GM18498 (cell line): ENCODE measurements around the gene TPM2.
A peak's percentile ranks its signal among the peaks of the same experiment; 100 is the strongest.

ENCODE experiments used
- ATAC-seq: cut with Tn5 transposase; IDR thresholded peaks from one replicate; pipeline ENCODE4 v1.9.1; 2021; ENCODE audit warnings: mild to moderate bottlenecking, moderate library complexity; ENCODE audit not compliant: unreplicated experiment

The TPM2 gene

DNA sequence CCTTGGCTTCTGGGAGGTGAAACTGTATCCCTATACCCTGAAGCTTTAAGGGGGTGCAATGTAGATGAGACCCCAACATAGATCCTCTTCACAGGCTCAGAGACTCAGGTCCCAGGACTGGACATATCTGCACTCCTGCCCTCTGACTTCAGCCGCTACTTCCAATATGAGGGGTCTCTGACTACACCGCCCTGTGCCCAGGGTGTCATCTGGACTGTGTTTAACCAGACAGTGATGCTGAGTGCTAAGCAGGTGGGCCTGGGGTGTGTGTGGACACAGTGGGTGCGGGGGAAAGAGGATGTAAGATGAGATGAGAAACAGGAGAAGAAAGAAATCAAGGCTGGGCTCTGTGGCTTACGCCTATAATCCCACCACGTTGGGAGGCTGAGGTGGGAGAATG lies 10.6 kb downstream of the TPM2 start:
- no peak for ATAC-seq

DNA sequence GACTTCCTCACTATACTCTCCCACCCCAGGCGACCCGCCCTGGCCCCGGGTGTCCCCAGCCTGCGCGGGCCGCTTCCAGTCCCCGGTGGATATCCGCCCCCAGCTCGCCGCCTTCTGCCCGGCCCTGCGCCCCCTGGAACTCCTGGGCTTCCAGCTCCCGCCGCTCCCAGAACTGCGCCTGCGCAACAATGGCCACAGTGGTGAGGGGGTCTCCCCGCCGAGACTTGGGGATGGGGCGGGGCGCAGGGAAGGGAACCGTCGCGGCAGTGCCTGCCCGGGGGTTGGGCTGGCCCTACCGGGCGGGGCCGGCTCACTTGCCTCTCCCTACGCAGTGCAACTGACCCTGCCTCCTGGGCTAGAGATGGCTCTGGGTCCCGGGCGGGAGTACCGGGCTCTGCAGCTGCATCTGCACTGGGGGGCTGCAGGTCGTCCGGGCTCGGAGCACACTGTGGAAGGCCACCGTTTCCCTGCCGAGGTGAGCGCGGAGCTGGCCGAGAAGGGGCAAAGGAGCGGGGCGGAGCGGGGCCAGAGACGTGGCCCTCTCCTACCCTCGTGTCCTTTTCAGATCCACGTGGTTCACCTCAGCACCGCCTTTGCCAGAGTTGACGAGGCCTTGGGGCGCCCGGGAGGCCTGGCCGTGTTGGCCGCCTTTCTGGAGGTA lies 13.9 kb downstream of the TPM2 start:
- no peak for ATAC-seq

DNA sequence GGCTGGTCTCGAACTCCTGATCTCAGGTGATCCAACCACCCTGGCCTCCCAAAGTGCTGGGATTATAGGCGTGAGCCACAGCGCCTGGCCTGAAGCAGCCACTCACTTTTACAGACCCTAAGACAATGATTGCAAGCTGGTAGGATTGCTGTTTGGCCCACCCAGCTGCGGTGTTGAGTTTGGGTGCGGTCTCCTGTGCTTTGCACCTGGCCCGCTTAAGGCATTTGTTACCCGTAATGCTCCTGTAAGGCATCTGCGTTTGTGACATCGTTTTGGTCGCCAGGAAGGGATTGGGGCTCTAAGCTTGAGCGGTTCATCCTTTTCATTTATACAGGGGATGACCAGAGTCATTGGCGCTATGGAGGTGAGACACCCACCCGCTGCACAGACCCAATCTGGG lies 14.5 kb downstream of the TPM2 start:
- no peak for ATAC-seq

DNA sequence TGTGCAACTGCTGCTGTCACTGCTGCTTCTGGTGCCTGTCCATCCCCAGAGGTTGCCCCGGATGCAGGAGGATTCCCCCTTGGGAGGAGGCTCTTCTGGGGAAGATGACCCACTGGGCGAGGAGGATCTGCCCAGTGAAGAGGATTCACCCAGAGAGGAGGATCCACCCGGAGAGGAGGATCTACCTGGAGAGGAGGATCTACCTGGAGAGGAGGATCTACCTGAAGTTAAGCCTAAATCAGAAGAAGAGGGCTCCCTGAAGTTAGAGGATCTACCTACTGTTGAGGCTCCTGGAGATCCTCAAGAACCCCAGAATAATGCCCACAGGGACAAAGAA lies 15.7 kb downstream of the TPM2 start:
- no peak for ATAC-seq

DNA sequence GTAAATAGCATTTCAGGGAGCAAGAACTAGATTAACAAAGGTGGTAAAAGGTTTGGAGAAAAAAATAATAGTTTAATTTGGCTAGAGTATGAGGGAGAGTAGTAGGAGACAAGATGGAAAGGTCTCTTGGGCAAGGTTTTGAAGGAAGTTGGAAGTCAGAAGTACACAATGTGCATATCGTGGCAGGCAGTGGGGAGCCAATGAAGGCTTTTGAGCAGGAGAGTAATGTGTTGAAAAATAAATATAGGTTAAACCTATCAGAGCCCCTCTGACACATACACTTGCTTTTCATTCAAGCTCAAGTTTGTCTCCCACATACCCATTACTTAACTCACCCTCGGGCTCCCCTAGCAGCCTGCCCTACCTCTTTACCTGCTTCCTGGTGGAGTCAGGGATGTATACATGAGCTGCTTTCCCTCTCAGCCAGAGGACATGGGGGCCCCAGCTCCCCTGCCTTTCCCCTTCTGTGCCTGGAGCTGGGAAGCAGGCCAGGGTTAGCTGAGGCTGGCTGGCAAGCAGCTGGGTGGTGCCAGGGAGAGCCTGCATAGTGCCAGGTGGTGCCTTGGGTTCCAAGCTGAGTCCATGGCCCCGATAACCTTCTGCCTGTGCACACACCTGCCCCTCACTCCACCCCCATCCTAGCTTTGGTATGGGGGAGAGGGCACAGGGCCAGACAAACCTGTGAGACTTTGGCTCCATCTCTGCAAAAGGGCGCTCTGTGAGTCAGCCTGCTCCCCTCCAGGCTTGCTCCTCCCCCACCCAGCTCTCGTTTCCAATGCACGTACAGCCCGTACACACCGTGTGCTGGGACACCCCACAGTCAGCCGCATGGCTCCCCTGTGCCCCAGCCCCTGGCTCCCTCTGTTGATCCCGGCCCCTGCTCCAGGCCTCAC lies 16.3 kb downstream of the TPM2 start, which contains the start of gene CA9:
Gene CA9 (plus strand): TSS at position 797 of the 893 bp plus-strand sequence. CDS start 32 bp downstream, at position 829.
- no peak for ATAC-seq

DNA sequence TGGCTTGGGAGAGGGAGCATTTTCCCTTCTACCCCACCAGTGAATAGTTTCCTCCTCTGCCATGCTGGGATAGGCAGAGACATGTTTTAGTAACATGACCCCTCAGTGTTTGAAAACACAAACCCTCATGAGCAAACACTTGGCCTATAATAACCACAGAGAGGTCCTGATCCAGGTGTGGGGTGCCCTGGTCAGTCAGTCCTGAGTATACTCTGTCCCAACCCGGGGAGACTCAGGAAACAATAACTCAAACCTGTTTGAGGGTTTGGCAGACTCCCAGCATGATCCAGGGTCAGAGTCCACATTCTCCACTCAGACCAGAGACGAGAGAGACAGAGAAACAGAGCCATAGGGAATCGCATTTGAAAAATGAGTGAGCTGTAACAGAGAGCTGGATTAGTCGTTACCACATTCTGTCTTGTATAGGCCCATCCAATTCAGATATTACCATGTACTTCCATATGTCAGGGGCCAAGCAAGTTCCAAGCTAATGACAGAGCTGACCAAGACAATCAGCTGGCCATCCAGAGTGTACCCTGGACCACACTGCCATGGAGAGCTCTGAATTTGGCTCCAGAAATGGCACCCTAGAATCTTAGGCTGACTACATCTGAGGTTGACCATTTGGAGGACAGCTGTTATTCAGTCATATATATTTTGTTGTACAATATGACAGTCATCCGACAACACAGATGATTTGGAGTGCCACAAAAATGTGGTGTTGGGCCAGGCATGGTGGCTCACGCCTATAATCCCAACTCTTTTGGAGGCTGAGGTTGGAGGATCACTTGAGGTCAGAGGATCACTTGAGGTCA lies 20.2 kb downstream of the TPM2 start:
- no peak for ATAC-seq

DNA sequence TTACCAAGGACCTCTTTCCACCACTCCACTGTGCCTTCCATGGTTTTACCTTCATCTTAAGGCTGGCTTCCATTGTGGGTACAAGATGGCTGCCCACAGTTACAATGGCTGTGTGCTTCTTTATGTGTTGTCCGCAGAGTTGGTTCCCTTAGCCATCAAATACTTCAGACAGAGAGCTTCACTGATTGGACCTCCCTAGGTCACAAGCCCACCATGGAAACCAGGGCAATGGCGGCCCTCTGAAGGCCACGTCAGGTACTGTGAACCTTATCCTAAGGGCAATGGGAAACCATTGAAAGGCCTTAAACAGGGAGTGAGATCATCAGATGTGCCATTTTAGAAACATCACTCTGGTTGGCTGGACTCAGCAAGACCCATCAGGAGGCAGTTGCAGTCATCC lies 21.8 kb downstream of the TPM2 start:
- no peak for ATAC-seq

DNA sequence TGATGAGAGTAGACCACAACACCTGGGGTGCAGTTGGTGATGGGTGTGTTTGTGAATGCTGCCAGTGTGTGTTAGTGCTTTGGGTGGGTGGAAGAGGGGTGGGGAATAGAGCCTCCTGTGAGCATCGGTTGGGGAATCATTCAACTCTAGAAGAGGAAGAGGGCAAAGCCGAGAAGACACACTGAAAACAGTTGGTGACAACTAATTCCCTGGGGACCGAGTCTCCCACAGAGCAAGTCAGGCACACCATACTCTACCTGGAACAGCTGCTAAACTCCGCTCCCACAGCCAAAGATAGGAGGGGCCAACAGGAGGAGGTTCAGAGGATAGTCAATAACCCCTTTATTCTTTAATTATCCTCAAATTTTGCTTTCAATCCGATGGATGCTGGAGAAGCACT lies 23.2 kb downstream of the TPM2 start:
- ATAC-seq = no peak

DNA sequence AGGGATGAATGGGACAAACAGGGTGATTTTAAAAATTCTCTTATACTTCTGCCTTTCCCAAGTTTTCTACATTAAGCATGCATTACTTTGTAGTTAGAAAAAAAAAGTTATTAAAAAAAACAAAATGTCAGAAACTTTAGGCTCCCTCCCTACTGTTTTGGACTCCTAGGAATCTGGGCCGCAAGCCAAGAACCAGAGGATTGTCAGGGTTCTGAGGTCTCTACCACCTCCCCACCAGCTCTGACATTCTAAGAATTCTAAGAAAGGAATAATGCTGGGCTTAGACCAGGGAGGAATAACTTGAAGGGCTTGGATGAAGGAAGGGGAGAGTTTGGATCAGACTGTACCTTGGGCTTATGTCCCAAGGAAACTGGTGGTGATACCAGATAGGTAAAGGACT lies 23.7 kb downstream of the TPM2 start:
- ATAC-seq = no peak

DNA sequence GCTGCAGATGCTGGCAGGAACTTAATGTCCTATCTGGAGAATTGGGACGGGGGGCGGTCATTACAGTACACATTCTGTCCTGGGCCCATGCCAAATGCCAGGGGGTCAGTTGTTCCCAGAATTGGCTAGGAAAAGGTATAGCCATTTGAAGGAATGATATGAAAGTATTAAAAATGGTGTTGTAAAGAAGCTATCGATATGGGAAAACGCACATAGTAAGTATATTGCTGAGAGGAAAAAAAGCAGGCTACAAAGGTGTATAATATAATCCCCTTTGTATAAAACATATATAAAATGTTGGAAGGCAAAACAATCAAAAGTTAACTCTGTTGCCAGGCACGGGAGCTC lies 24.3 kb downstream of the TPM2 start:
- no peak for ATAC-seq

DNA sequence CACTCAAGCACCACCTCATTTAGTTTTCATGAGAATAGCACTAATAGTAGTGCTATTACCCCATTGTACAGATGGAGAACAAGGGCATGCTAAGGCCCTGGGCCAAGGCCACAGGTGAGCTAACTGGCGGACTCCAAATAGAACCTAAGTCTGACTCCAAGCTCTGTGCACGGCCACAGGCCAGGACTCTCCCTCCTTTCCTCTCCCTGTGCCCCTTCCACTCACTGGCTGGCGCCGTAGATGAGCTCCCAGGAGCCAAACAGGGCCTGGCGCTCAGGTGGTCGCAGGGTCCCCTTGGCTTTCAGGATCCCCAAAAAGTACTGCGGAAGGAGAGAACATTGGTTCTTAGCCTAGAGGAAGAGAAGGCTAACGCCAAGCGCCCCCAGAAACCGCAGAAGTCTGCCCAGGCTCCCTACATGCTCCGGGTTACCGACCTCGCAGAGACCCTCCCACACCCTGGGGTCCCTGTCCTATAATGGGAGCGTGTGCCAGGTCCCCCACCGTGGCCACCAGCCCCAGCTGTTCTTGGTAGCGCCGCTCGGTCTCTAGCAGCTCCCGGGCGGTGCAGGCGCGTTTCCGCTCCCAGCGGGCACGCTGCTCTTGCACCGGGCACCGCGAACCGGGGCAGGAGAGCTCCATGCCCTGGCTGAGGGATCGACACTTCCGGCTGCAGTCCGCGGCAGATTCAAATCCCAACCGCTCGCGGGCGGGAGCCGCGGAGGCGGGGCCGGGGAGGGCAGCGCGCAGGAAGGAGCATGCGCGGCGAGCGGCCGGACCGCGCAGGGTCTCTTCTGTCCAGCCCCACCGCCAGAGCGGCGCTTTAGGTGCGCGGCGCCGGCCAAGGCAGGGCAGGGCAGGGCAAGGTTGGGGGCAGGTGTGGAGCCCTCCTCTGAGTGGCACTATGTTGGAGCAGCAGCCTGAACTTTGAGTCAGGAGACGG lies 24.9 kb downstream of the TPM2 start, which contains the start of gene ARHGEF39:
Gene ARHGEF39 (minus strand): TSS at position 665 of the 940 bp plus-strand sequence. CDS start 26 bp downstream, at position 639.
- ATAC-seq = peak; percentile 79

DNA sequence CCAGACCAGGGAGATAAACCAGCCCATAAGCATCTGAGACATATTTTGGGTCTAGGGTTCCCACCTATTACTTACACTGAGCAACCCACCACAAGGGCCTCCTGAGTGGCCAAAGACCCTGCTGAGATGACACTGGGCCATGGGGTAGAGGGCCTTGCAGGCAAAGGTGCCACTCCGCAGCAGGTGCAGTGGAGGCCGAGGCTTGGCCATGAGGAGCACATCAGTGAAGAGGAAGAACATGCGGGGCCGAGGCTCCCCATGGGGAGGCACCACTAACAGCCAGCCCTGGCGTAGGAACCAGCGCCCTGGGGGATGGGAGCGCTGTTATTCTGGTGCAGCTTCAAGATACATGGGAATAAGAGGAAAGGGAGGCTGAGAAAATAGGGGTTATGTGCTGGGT lies 27.3 kb downstream of the TPM2 start:
- no peak for ATAC-seq

DNA sequence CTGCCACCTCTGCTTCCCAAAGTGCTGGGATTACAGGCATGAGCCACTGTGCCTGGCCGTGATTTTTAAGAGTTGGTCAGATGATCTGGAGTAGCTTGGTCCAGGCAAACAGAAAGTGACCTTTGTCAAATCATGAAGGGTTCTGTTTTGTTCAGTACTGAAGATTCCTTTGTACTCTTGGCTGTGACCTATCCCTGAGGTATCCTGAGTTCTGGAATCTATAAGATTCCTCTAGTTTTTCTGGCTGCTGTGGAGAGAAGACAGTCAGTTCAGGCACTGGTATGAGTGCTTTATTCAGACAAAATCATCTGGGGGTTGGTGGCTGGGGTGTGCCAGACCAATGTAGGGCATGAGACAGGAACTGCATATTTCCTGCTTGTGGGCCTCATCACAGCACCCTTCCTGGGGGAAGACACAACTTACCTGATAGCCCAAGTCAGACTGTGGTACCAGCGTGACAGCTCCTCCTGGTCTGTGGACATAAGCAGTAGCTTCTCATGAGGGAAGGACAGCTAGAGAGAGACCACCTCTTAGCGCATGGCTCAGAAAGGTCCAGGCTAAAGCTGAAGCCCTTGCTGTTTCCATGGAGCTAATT lies 27.9 kb downstream of the TPM2 start:
- ATAC-seq = no peak

DNA sequence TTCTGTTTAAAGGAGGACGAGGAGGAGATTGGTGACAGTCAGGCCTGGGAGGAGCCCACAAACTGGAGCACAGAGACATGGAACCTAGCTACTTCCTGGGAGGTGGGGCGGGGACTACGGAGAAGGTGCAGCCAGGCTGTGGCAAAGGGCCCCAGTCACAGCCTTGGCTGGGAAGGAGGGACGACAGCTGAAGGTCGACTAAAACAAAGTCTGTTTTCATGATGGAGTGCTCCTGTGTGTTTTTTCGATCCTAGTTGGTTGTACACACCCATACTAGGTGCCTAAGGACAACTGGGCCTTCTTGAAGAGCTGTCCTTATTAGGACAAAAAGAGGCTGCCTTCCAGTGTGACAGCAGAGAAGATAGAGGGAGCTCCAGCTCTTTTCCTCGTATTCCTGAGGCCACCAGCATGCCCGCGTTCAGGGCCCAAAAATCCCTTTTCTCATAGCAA lies 28.7 kb downstream of the TPM2 start:
- ATAC-seq = no peak

DNA sequence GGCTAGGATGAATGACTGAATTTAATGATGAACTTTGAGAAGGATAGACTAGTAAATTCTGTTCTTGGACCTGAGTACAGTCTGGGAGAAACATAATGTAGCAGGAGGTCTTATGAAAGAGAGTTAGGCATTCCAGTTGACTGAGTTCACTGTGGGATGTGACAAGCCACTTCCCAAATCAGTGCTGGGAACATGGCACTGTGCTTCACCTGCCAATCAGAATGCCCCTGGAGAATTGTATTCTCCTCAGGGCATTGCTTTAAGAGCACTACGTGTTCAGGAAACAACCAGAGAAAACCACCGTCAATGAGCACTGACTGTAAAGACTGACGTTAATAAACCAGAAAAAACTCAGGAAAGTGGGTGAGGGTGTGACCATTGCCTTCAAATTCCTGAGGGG lies 30.4 kb downstream of the TPM2 start:
- no peak for ATAC-seq

DNA sequence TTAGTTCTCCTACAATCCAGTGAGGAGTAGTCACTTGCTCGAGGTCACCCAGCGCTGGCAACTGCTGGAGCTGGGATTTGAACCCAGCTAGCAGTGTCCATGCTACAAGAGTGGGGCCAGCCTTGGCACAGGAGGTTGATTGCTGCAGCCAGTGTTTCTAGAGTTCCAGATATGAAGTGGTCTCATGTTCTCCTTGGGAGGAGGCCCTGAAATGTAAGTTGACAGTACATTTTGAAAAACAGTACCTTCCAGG lies 30.8 kb downstream of the TPM2 start:
- ATAC-seq = peak; percentile 1

DNA sequence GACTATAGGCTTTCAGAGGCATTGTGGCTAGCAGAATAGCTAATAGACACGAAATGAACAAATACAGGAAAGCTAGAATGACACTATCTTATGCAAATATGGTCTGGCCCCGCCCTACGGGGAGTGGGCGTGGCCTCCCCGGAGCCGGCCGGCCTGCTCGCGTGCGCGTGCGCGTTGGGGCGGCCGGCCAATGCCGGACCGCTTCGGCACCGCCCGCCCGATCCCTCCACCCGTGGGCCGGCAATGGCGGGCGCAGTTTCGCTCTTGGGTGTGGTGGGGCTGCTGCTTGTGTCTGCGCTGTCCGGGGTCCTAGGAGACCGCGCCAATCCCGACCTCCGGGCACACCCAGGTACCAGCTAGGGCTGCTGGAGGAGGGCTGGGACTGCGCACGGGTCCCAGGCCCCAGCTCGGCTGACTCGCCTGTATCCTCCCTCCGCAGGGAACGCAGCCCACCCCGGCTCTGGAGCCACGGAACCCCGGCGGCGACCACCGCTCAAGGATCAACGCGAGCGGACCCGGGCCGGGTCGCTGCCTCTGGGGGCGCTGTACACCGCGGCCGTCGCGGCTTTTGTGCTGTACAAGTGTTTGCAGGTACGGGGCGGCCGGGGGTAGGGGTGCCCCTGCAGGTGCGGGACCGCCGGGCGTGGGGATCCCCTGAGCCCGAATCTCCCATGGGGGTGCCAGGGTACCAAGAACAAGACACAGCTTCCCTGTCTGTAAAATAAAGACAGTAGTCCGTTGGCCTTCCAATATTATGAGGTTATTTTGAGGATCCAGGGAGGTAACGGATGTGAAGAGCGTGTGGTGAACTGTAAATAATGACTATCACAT lies 31.4 kb downstream of the TPM2 start, which contains the start of gene CCDC107:
Gene CCDC107 (plus strand): TSS at position 156 of the 831 bp plus-strand sequence. CDS start 88 bp downstream, at position 244.
- ATAC-seq = peak; percentile 71

DNA sequence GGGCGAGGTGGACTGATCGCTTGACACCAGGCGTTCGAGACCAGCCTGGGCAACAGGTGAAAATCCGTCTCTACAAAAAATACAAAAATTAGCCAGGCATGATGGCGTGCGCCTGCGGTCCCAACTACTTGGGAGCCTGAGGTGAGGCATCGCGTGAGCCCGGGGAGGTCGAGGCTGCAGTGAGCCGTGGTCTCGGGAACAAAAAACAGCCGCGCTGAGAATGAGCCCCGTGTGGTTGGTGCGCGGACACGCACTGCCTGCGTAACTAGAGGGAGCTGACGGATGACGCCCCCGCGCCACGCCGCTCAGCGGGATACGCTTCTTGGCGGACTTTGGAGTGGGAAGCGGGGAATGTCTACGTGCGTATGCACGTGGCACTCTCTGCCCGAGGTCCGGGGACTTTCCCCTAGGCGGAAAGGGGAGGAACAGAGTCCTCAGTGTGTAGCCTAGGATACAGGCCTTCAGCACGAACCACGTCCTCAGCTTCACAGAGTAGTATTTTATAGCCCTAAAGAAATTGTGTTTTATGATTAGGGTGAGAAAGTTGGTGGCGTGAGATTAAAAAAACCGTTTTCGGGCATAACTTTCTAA lies 32.1 kb downstream of the TPM2 start, which contains the start of gene RMRP:
Gene RMRP (minus strand): TSS at position 474 of the 591 bp plus-strand sequence.
- ATAC-seq = peak; percentile 87
